GM23338 (cell line): ENCODE data around the gene MPIG6B. TPM values are rescaled to one million over a fixed set of nuclear protein-coding genes. Genes with fewer than 3 reads are reported as not detected.

Experiments used
- ATAC-seq: fragments of 200-7000 bp; cut with Tn5 transposase; 3 replicates; pipeline ENCODE4 v1.9.1; 2020
- DNase-seq: peaks from one replicate; pipeline ENCODE4 v3.0.0-alpha.2; 2015; ENCODE audit warnings: low spot score
- H2AFZ ChIP-seq: fragments of 200-600 bp; sonication (generic); 2 replicates; pipeline ENCODE4 v1.8.0; 2016; ENCODE audit warnings: antibody characterized with exemption, mild to moderate bottlenecking, moderate library complexity
- H3F3A ChIP-seq: fragments of 200-600 bp; sonication (generic); replicated peaks from 2 replicates; pipeline ENCODE4 v1.8.0; 2017; ENCODE audit warnings: antibody characterized with exemption, mixed run types, low read depth
- H3K27ac ChIP-seq: fragments of 200-600 bp; sonication (generic); 2 replicates; pipeline ENCODE4 v1.6.1; 2016; ENCODE audit warnings: low read depth
- H3K27me3 ChIP-seq: fragments of 200-600 bp; sonication (generic); 2 replicates; pipeline ENCODE4 v1.8.0; 2016; ENCODE audit warnings: mild to moderate bottlenecking, mixed run types, moderate library complexity; ENCODE audit not compliant: insufficient read depth
- H3K36me3 ChIP-seq: fragments of 200-600 bp; sonication (generic); 2 replicates; pipeline ENCODE4 v1.8.0; 2016; ENCODE audit warnings: mild to moderate bottlenecking; ENCODE audit not compliant: insufficient read depth
- H3K4me1 ChIP-seq: fragments of 200-600 bp; sonication (generic); 2 replicates; pipeline ENCODE4 v1.8.0; 2016; ENCODE audit warnings: mild to moderate bottlenecking, moderate library complexity; ENCODE audit not compliant: insufficient read depth
- H3K4me2 ChIP-seq: fragments of 200-600 bp; sonication (generic); 2 replicates; pipeline ENCODE4 v1.7.1; 2017; ENCODE audit warnings: mixed run types
- H3K4me3 ChIP-seq: fragments of 200-600 bp; sonication (generic); 2 replicates; pipeline ENCODE4 v1.6.1; 2016; ENCODE audit warnings: mixed run types
- H3K79me2 ChIP-seq: fragments of 200-600 bp; sonication (generic); replicated peaks from 2 replicates; pipeline ENCODE4 v1.8.0; 2017; ENCODE audit warnings: mild to moderate bottlenecking; ENCODE audit not compliant: insufficient read depth
- H3K9me2 ChIP-seq: fragments of 200-600 bp; sonication (generic); 2 replicates; pipeline ENCODE4 v1.8.0; 2017; ENCODE audit not compliant: insufficient read depth
- H4K20me1 ChIP-seq: fragments of 200-600 bp; sonication (generic); replicated peaks from 2 replicates; pipeline ENCODE4 v1.8.0; 2017; ENCODE audit warnings: mild to moderate bottlenecking; ENCODE audit not compliant: insufficient read depth
- H3K27ac Mint-ChIP-seq: 2 replicates; pipeline ENCODE4 v1.8.0; 2020; ENCODE audit warnings: inconsistent platforms, mild to moderate bottlenecking, moderate library complexity, mixed read lengths
- H3K27me3 Mint-ChIP-seq: 3 replicates; pipeline ENCODE4 v1.8.0; 2022; ENCODE audit warnings: low read depth, mild to moderate bottlenecking, moderate library complexity, mixed read lengths, inconsistent platforms; ENCODE audit not compliant: insufficient read depth, poor library complexity
- H3K36me3 Mint-ChIP-seq: 3 replicates; pipeline ENCODE4 v1.8.0; 2021; ENCODE audit warnings: low read depth, mild to moderate bottlenecking, inconsistent platforms, moderate library complexity, mixed read lengths
- H3K4me1 Mint-ChIP-seq: 3 replicates; pipeline ENCODE4 v1.8.0; 2020; ENCODE audit warnings: mild to moderate bottlenecking, inconsistent platforms, mixed read lengths
- H3K4me3 Mint-ChIP-seq: 3 replicates; pipeline ENCODE4 v1.8.0; 2021; ENCODE audit warnings: moderate library complexity, mild to moderate bottlenecking, inconsistent platforms, mixed read lengths
- H3K9me3 Mint-ChIP-seq: 3 replicates; pipeline ENCODE4 v1.8.0; 2020; ENCODE audit warnings: moderate library complexity, mild to moderate bottlenecking, inconsistent platforms, mixed read lengths
- CREB1 ChIP-seq: fragments of 250-450 bp; sonication (Bioruptor Pico); IDR thresholded peaks from 2 replicates; pipeline ENCODE4 v1.5.0; 2020; ENCODE audit warnings: low read depth, mild to moderate bottlenecking, moderate library complexity
- CTCF ChIP-seq, 2 experiments: fragments of 200-600 bp in 1 of 2; sonication (generic) in 1 of 2; conservative IDR thresholded peaks; 2 replicates each; pipeline versions ENCODE4 v1.5.1 to v1.6.1; 2016 to 2017; ENCODE audit warnings: antibody characterized with exemption in 2 of 2, low read depth in 2 of 2, mild to moderate bottlenecking in 2 of 2, moderate library complexity in 1 of 2
- ETS1 ChIP-seq: IDR thresholded peaks from 2 replicates; pipeline ENCODE4 v1.6.1; 2016; ENCODE audit warnings: antibody characterized with exemption
- EZH2 ChIP-seq: fragments of 200-600 bp; sonication (generic); IDR thresholded peaks from one replicate; pipeline ENCODE4 v1.8.0; 2017; ENCODE audit warnings: antibody characterized with exemption, mild to moderate bottlenecking, low read depth; ENCODE audit not compliant: unreplicated experiment
- EZH2phosphoT487 ChIP-seq: fragments of 200-600 bp; sonication (generic); IDR thresholded peaks from one replicate; pipeline ENCODE4 v1.8.1; 2018; ENCODE audit warnings: antibody characterized with exemption; ENCODE audit not compliant: unreplicated experiment
- JUNB ChIP-seq: IDR thresholded peaks from one replicate; pipeline ENCODE4 v1.6.1; 2016; ENCODE audit warnings: antibody characterized with exemption; ENCODE audit not compliant: unreplicated experiment
- NANOG ChIP-seq: IDR thresholded peaks from 2 replicates; pipeline ENCODE4 v1.6.1; 2016; ENCODE audit warnings: antibody characterized with exemption, borderline replicate concordance
- POLR2AphosphoS5 ChIP-seq: IDR thresholded peaks from 2 replicates; pipeline ENCODE4 v1.6.1; 2016; ENCODE audit warnings: antibody characterized with exemption, low read depth
- REST ChIP-seq: IDR thresholded peaks from one replicate; pipeline ENCODE4 v1.6.1; 2018; ENCODE audit warnings: antibody characterized with exemption; ENCODE audit not compliant: unreplicated experiment
- STAT1 ChIP-seq: IDR thresholded peaks from one replicate; pipeline ENCODE4 v1.6.1; 2016; ENCODE audit warnings: antibody characterized with exemption; ENCODE audit not compliant: unreplicated experiment
- ZNF114 ChIP-seq: fragments of 250-450 bp; sonication (Bioruptor Pico); IDR thresholded peaks from 2 replicates; pipeline ENCODE4 v1.5.0; 2020; ENCODE audit warnings: mild to moderate bottlenecking, moderate library complexity
- ZNF331 ChIP-seq: fragments of 250-450 bp; sonication (Bioruptor Pico); IDR thresholded peaks from 2 replicates; pipeline ENCODE4 v1.5.0; 2020; ENCODE audit warnings: low read depth, mild to moderate bottlenecking, moderate library complexity
- ZNF462 ChIP-seq: fragments of 250-450 bp; sonication (Bioruptor Pico); IDR thresholded peaks from 2 replicates; pipeline ENCODE4 v1.5.0; 2020; ENCODE audit warnings: mild to moderate bottlenecking, moderate library complexity
- polyA plus RNA-seq: library from polyadenylated mRNA; unstranded; fragments of >200 nt; fragmentation: Nextera tagmentation; extraction: Ambion mirVana; gene quantifications from 2 replicates; pipeline ENCODE4 v1.2.1, GENCODE V29; 2016
- total RNA-seq: library from RNA; depleted of rRNA; stranded (reverse); fragments of >200 nt; shearing (Covaris generic); gene quantifications from 2 replicates; pipeline ENCODE4 v1.2.3, GENCODE V29; 2014

MPIG6B gene
- total and polyA plus RNA-seq, 2 experiments from 2014 or later = 0.13 TPM; not detected in 1

- Mint-ChIP-seq H3K27me3 (peaks cover 16% of the 10 kb centered on the region), H3K36me3 (no peaks in the 10 kb centered on the region; the same call in 2 of the 3 replicates), H3K9me3 (no peaks in the 10 kb centered on the region), H3K27ac (peak within 1 kb of the TSS; percentile 69), H3K4me1 (peaks cover 45% of the 10 kb centered on the region), H3K4me3 (no peak within 1 kb of the TSS)
- no peaks in the 10 kb centered on the region for H3K79me2 ChIP-seq
- no peaks in the 10 kb centered on the region for H3F3A ChIP-seq
- no peak within 1 kb of the TSS for H3K4me3 ChIP-seq
- TF ChIP-seq NANOG = no peak
- no peak for TF ChIP-seq EZH2
- TF ChIP-seq REST = no peak
- TF ChIP-seq CREB1 (CRISPR knock-in tag) = no peak
- no peak for TF ChIP-seq CTCF (conservative IDR thresholded peaks at IDR 0.05; ENCODE audit: low read depth in 2 of 2)
- no peak for TF ChIP-seq JUNB
- TF ChIP-seq ZNF462 = no peak
- no peak for TF ChIP-seq EZH2phosphoT487
- TF ChIP-seq ETS1 = no peak
- TF ChIP-seq POLR2AphosphoS5 = no peak
- no peak for TF ChIP-seq ZNF331
- no peak for TF ChIP-seq ZNF114 (CRISPR knock-in tag)
- no peak for TF ChIP-seq STAT1
- H3K4me1 ChIP-seq = peaks cover 34% of the 10 kb centered on the region
- no peak within 1 kb of the TSS; the same call in 1 of the 2 replicates for H3K27ac ChIP-seq
- no peaks in the 10 kb centered on the region for H4K20me1 ChIP-seq
- no peaks in the 10 kb centered on the region for H3K36me3 ChIP-seq
- H2AFZ ChIP-seq = peak within 1 kb of the TSS; percentile 100
- DNase-seq (peak; percentile 24), ATAC-seq (no peak)
- no peaks in the 10 kb centered on the region for H3K9me2 ChIP-seq
- peak within 1 kb of the TSS; percentile 71 for H3K4me2 ChIP-seq
- no peaks in the 10 kb centered on the region for H3K27me3 ChIP-seq
Measured at GRCh38 chr6:31715022-31715958, 7.9 kb upstream of the MPIG6B start, which contains the start of gene LY6G6D. Gene LY6G6D (plus strand): TSS chr6:31715348. CDS start chr6:31715356, 8 bp downstream.
